Stomach smooth muscle (tissue), 2 donors: ENCODE measurements around the gene LRP8.

Experiments
- H3K27ac ChIP-seq: one replicate; pipeline ENCODE4 v1.7.0; 2013; ENCODE audit warnings: mild to moderate bottlenecking, low read length, inconsistent platforms
- H3K27me3 ChIP-seq, 2 donors: one replicate each; pipeline ENCODE4 v1.7.0; 2013; ENCODE audit warnings: low read length in 2 of 2; ENCODE audit not compliant: insufficient read depth in 2 of 2, control insufficient read depth in 1 of 2
- H3K36me3 ChIP-seq, 2 donors: one replicate each; pipeline ENCODE4 v1.7.0; 2013; ENCODE audit warnings: low read length in 2 of 2; ENCODE audit not compliant: control insufficient read depth in 2 of 2, insufficient read depth in 2 of 2
- H3K4me1 ChIP-seq: one replicate; pipeline ENCODE4 v1.7.0; 2013; ENCODE audit warnings: low read length; ENCODE audit not compliant: control insufficient read depth, insufficient read depth
- H3K4me3 ChIP-seq, 2 donors: one replicate each; pipeline ENCODE4 v1.7.0; 2013; ENCODE audit warnings: low read length in 2 of 2
- H3K9ac ChIP-seq, 2 donors: one replicate each; pipeline ENCODE4 v1.7.0; 2013; ENCODE audit warnings: low read length in 2 of 2, mild to moderate bottlenecking in 1 of 2
- H3K9me3 ChIP-seq, 2 donors: one replicate each; pipeline ENCODE4 v1.7.0; 2013; ENCODE audit warnings: low read length in 2 of 2; ENCODE audit not compliant: control insufficient read depth in 2 of 2
- donor health status: healthy.
- donor health status: Pancreatic carcinoma.

LRP8 gene

DNA sequence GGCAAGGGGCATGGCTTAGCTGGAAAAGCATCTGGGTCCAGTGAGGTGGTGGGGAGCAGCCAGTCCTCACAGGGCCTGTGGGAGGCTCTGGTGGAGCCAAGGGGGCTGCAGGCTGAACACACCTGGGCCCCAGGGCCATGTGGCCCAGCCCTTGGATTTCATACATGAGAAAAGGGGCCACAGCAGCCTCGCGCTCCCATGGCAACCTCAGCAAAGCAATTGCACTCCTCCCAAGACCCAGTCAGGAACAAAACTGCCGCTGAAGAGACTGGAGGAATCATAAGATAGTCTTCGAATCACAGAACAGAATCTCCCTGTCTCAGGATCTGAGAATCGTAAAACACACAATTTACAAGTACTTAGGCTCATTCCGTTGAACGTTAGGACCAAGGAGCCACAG is 24.6 kb downstream of the LRP8 start:
- Histone ChIP-seq H3K9me3 (no peaks in the 10 kb centered on the region), H3K36me3 (no peaks in the 10 kb centered on the region), H3K9ac (no peak overlapping the region), H3K4me1 (no peaks in the 10 kb centered on the region), H3K27ac (no peak overlapping the region), H3K27me3 (no peaks in the 10 kb centered on the region), H3K4me3 (no peak overlapping the region)

GRCh38 chr1:53299233-53299632 is 28.6 kb downstream of the LRP8 start:
- Histone ChIP-seq H3K36me3 (no peaks in the 10 kb centered on the region), H3K4me3 (no peak overlapping the region), H3K27ac (no peak overlapping the region), H3K27me3 (no peaks in the 10 kb centered on the region), H3K9ac (no peak overlapping the region), H3K4me1 (no peaks in the 10 kb centered on the region), H3K9me3 (no peaks in the 10 kb centered on the region)

DNA sequence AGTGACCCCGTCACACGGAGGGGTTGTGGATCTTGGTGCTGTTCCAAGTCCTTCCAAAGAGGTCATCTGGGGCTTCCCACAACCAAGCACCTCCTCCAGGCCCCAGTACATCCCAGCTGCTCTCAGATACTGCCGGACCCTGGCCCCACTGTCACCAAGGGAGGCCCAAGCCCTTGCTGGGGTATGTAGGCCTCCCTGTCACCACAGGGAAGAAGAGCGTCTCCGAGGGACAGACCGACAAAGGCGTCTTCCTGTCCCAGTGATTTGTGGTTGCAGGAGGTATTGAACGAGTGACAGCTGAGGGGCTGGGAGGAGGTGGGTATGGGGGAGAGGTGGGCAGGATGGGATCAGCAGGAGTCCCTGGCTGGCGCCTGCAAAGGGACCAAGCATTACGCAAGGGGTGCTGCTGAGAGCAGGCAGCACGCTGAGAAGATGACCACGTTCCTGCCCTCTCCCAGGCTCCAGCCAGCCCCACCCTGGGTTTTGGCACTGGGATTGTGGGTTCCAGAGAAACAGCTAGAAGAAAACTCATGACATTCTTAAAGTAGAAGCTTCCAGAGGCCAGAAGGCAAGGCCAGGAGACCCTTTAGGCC is 29.7 kb downstream of the LRP8 start:
- Histone ChIP-seq H3K9ac (no peak overlapping the region), H3K4me1 (no peaks in the 10 kb centered on the region), H3K27me3 (no peaks in the 10 kb centered on the region), H3K4me3 (no peak overlapping the region), H3K27ac (no peak overlapping the region), H3K9me3 (no peaks in the 10 kb centered on the region), H3K36me3 (no peaks in the 10 kb centered on the region)

- Histone ChIP-seq H3K9ac (no peak overlapping the region), H3K36me3 (no peaks in the 10 kb centered on the region), H3K4me1 (peaks cover 3% of the 10 kb centered on the region), H3K27me3 (no peaks in the 10 kb centered on the region), H3K27ac (no peak overlapping the region), H3K9me3 (no peaks in the 10 kb centered on the region), H3K4me3 (no peak overlapping the region)
Observed at GRCh38 chr1:53297195-53297594, 30.7 kb downstream of the LRP8 start.

DNA sequence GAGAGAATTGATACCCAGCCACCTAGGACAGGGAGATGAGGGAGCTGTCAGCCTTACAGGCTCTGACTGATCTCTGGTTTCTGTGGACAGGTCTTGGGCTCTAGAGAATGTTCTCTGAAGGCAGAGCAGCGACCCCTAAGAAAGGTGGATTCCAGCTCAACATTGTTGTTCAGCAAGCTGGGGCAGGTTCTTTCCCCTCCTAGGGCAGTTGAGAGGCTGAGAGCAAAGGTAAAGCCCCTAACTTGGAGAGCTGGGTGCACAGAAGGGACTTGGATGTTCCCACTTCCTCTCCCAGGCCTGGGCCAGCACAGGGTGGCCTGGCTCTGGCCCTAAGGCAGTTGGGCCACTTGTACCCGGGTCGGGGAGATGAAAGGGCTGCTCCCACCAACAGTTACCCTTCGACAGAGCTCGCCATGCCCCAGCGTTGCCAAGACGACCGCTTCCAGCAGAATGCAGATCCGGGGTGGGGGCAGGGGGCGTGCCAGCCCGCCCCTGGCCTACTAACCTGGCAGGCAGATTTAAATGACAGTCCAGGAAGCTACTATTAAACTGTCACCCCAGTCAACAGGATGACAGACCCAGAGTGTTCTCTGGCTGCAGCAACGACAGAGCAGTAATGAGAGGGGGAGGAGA is 31.6 kb downstream of the LRP8 start:
- Histone ChIP-seq H3K27me3 (no peaks in the 10 kb centered on the region), H3K27ac (no peak overlapping the region), H3K9ac (no peak overlapping the region), H3K4me3 (no peak overlapping the region), H3K9me3 (no peaks in the 10 kb centered on the region), H3K4me1 (peaks cover 3% of the 10 kb centered on the region), H3K36me3 (no peaks in the 10 kb centered on the region)

GRCh38 chr1:53295726-53296116 is 32.1 kb downstream of the LRP8 start:
- Histone ChIP-seq H3K27me3 (no peaks in the 10 kb centered on the region), H3K4me1 (peaks cover 3% of the 10 kb centered on the region), H3K9me3 (no peaks in the 10 kb centered on the region), H3K4me3 (no peak overlapping the region), H3K36me3 (no peaks in the 10 kb centered on the region), H3K9ac (no peak overlapping the region), H3K27ac (no peak overlapping the region)

- H3K4me1 ChIP-seq, result peaks cover 3% of the 10 kb centered on the region
- H3K27me3 ChIP-seq, result no peaks in the 10 kb centered on the region
- no peak overlapping the region for H3K27ac ChIP-seq
- H3K36me3 ChIP-seq, result no peaks in the 10 kb centered on the region
- no peaks in the 10 kb centered on the region for H3K9me3 ChIP-seq
- no peak overlapping the region for H3K4me3 ChIP-seq
- no peak overlapping the region for H3K9ac ChIP-seq
Observed at GRCh38 chr1:53295295-53295694, 32.6 kb downstream of the LRP8 start.

DNA sequence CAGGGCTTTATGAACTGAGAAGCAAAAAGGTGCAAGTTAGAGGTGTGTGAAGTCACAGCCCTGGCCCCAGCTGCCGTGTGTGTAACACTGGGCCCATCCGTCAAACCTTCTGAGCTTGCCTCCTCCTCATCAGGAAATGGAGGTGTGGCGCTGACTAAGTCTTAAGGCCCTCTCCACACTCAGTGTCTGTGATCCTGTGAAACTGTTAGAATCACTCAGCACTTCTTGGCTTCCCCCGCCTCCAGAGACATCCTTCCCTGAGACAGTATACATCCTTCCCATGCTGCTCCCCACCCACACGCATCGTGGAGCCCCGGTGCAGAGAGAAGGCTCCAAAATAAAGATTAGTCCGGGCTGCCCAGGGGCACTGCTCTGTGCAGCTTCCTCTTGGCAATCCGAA is 33.3 kb downstream of the LRP8 start:
- Histone ChIP-seq H3K27me3 (no peaks in the 10 kb centered on the region), H3K9ac (no peak overlapping the region), H3K4me1 (peaks cover 3% of the 10 kb centered on the region), H3K9me3 (no peaks in the 10 kb centered on the region), H3K27ac (no peak overlapping the region), H3K36me3 (no peaks in the 10 kb centered on the region), H3K4me3 (no peak overlapping the region)

GRCh38 chr1:53294061-53294460 is 33.8 kb downstream of the LRP8 start:
- H3K9ac ChIP-seq, result no peak overlapping the region
- no peaks in the 10 kb centered on the region for H3K27me3 ChIP-seq
- no peak overlapping the region for H3K27ac ChIP-seq

GRCh38 chr1:53293123-53293522 is 34.7 kb downstream of the LRP8 start:
- no peak overlapping the region for H3K9ac ChIP-seq
- no peak overlapping the region for H3K27ac ChIP-seq
- no peak overlapping the region for H3K4me3 ChIP-seq
- no peaks in the 10 kb centered on the region for H3K27me3 ChIP-seq
- H3K9me3 ChIP-seq, result no peaks in the 10 kb centered on the region
- no peaks in the 10 kb centered on the region for H3K36me3 ChIP-seq
- peaks cover 3% of the 10 kb centered on the region for H3K4me1 ChIP-seq

More at GRCh38 chr1:53294061-53294460, 33.8 kb downstream of the LRP8 start:
- Histone ChIP-seq H3K4me3 (no peak overlapping the region), H3K9me3 (no peaks in the 10 kb centered on the region), H3K4me1 (peaks cover 3% of the 10 kb centered on the region), H3K36me3 (no peaks in the 10 kb centered on the region)

DNA sequence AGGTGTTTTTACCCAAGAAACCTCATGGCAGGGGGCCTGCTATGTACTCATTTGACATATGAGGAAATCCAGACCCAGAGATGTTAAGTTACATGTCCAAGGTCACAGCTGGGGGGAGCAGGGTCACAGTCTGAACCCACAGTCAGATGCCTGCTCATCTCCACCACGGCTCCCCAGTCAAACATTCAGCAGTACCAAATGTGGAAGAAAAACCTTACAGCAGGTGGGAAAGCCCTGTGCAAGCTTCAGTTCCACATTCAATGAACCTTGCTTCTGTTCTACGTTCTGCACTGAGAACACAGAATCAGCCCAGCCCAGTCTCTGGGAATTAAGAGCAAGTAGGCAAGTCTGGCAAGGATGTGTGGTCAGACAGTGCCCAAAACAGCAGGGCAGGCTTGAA is 35.2 kb downstream of the LRP8 start:
- Histone ChIP-seq H3K36me3 (no peaks in the 10 kb centered on the region), H3K27ac (no peak overlapping the region), H3K27me3 (no peaks in the 10 kb centered on the region), H3K9me3 (no peaks in the 10 kb centered on the region), H3K9ac (no peak overlapping the region), H3K4me1 (peaks cover 3% of the 10 kb centered on the region), H3K4me3 (no peak overlapping the region)
